SU-DHL-6 (cell line): ENCODE results near the gene AMZ1.
A peak's percentile ranks its signal among the peaks of the same experiment; 100 is the strongest.

Experiments used
- CTCF ChIP-seq: fragments of 200-600 bp; sonication (generic); IDR thresholded peaks from one replicate; pipeline ENCODE4 v1.5.1; 2017; ENCODE audit warnings: antibody characterized with exemption, mild to moderate bottlenecking, low read length, moderate library complexity; ENCODE audit not compliant: insufficient read depth, poor library complexity, severe bottlenecking
- EZH2phosphoT487 ChIP-seq: fragments of 200-600 bp; sonication (generic), shearing (Covaris generic); conservative IDR thresholded peaks from 2 replicates; pipeline ENCODE4 v1.6.1; 2018; ENCODE audit warnings: mild to moderate bottlenecking, antibody characterized with exemption, low read length, moderate library complexity, mixed read lengths

GRCh38 chr7:2719007-2719406 lies 31.0 kb downstream of the AMZ1 start:
- peak; percentile 81 for TF ChIP-seq CTCF
- TF ChIP-seq EZH2phosphoT487: no peak
